Tibial nerve (tissue), 4 donors: ENCODE results near the gene ADAP1.

ENCODE experiments used
- EP300 ChIP-seq, 2 donors: sonication (generic); formaldehyde crosslinking; IDR thresholded peaks; one replicate each; pipeline ENCODE4 v1.6.1; 2017; ENCODE audit warnings: antibody characterized with exemption in 2 of 2, mild to moderate bottlenecking in 1 of 2
- POLR2A ChIP-seq, 2 donors: fragments of 450-650 bp; IDR thresholded peaks; one replicate each; pipeline ENCODE4 v1.6.1; 2017; ENCODE audit warnings: antibody characterized with exemption in 2 of 2, mild to moderate bottlenecking in 2 of 2, moderate library complexity in 2 of 2
- TF ChIP-seq, protein P1 (sequence below), 5 experiments: fragments of 200-600 bp in 3 of 5; fragments of 450-650 bp in 2 of 5; sonication (generic) in 3 of 5; IDR thresholded peaks; one replicate each; pipeline ENCODE4 v1.5.1; 2016 to 2019; ENCODE audit warnings: antibody characterized with exemption in 5 of 5, mild to moderate bottlenecking in 3 of 5, moderate library complexity in 2 of 5

DNA sequence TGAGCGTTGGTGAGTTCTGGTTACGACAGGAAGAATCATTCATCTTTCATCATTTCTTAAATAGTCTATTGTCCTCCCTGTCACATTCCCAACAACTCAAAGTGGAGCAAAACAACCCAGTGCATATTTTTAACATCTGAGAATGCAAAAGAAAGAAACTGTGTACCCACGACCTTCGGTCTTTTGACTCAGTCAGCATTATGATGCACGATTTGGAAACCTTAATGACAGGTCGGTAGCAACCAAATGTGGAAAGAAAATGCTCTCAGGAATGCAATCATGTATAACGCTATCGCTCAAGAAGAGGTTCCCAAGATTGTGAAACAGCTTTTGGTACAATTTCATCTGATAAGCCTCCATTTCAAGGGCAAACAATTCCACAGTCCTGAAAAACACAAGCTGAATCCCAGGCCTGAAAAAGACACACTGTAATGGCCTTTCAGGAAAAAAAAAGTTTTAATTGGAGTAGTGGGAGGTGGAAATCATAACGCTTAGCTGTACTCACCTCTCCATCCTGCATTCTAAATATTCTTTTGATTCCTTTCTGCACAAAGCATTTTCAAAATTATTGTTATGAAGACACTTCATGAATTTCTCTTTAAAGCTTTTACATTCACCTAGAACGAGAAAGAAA is 18.3 kb upstream of the ADAP1 start:
- TF ChIP-seq, protein P1, sequence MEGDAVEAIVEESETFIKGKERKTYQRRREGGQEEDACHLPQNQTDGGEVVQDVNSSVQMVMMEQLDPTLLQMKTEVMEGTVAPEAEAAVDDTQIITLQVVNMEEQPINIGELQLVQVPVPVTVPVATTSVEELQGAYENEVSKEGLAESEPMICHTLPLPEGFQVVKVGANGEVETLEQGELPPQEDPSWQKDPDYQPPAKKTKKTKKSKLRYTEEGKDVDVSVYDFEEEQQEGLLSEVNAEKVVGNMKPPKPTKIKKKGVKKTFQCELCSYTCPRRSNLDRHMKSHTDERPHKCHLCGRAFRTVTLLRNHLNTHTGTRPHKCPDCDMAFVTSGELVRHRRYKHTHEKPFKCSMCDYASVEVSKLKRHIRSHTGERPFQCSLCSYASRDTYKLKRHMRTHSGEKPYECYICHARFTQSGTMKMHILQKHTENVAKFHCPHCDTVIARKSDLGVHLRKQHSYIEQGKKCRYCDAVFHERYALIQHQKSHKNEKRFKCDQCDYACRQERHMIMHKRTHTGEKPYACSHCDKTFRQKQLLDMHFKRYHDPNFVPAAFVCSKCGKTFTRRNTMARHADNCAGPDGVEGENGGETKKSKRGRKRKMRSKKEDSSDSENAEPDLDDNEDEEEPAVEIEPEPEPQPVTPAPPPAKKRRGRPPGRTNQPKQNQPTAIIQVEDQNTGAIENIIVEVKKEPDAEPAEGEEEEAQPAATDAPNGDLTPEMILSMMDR (IDR thresholded peaks at IDR 0.05), result no peak
- TF ChIP-seq POLR2A (IDR thresholded peaks at IDR 0.05), result no peak
- TF ChIP-seq EP300 (IDR thresholded peaks at IDR 0.05), result no peak
